Muscle layer of duodenum (tissue), 2 donors: Measurements from ENCODE around the gene TMA7.
"Not testable (repeated sequence)": the region's sequence is repeated elsewhere in the genome, so short reads cannot be mapped to it uniquely, and the experiment has no call there.

Experiments used
- H3K27ac ChIP-seq: one replicate; pipeline ENCODE4 v1.7.0; 2013; ENCODE audit warnings: mild to moderate bottlenecking, low read length
- H3K27me3 ChIP-seq: one replicate; pipeline ENCODE4 v1.7.0; 2013; ENCODE audit warnings: low read depth, mild to moderate bottlenecking, control low read depth, low read length
- H3K36me3 ChIP-seq, 2 donors: one replicate each; pipeline ENCODE4 v1.7.0; 2013; ENCODE audit warnings: low read length in 2 of 2, control low read depth in 1 of 2, mild to moderate bottlenecking in 1 of 2; ENCODE audit not compliant: insufficient read depth in 2 of 2, control insufficient read depth in 1 of 2
- H3K4me1 ChIP-seq, 2 donors: one replicate each; pipeline ENCODE4 v1.7.0; 2013; ENCODE audit warnings: low read length in 2 of 2, mild to moderate bottlenecking in 2 of 2, control low read depth in 1 of 2, moderate library complexity in 1 of 2; ENCODE audit not compliant: insufficient read depth in 2 of 2, control insufficient read depth in 1 of 2
- H3K4me3 ChIP-seq, 2 donors: one replicate each; pipeline ENCODE4 v1.7.0; 2013; ENCODE audit warnings: low read length in 2 of 2, low read depth in 1 of 2, mild to moderate bottlenecking in 1 of 2
- H3K9me3 ChIP-seq, 2 donors: one replicate each; pipeline ENCODE4 v1.7.0; 2013; ENCODE audit warnings: low read length in 2 of 2, control low read depth in 1 of 2, mild to moderate bottlenecking in 1 of 2; ENCODE audit not compliant: control insufficient read depth in 1 of 2
- donor health status: healthy.

Gene TMA7

GRCh38 chr3:48446425-48447193 lies 6.6 kb downstream of the TMA7 start, which contains the start of gene ATRIP:
ATRIP (plus strand) TSS chr3:48446737; CDS start chr3:48446846, 109 bp downstream.
- H3K4me3 ChIP-seq: peak within 1 kb of the TSS; percentile 86 to 95
- H3K9me3 ChIP-seq: no peaks in the 10 kb centered on the region
- H3K27ac ChIP-seq: peak within 1 kb of the TSS; percentile 83
- peaks cover 0 to 22% of the 10 kb centered on the region in 2 donors for H3K36me3 ChIP-seq
- H3K27me3 ChIP-seq: no peaks in the 10 kb centered on the region
- H3K4me1 ChIP-seq: peaks cover 15 to 26% of the 10 kb centered on the region in 2 donors

- Histone ChIP-seq H3K36me3 (peaks cover 23% of the 10 kb centered on the region in 2 donors), H3K4me3 (no peak overlapping the region), H3K27me3 (no peaks in the 10 kb centered on the region), H3K9me3 (no peaks in the 10 kb centered on the region), H3K27ac (no peak overlapping the region), H3K4me1 (peaks cover 9 to 12% of the 10 kb centered on the region in 2 donors)
These were observed 11.2 kb downstream of the TMA7 start for GRCh38 chr3:48451270-48451669.

- Histone ChIP-seq H3K4me1 (no peaks in the 10 kb centered on the region), H3K4me3 (no peak overlapping the region), H3K27ac (no peak overlapping the region), H3K36me3 (peaks cover 51 to 65% of the 10 kb centered on the region in 2 donors), H3K27me3 (no peaks in the 10 kb centered on the region), H3K9me3 (no peaks in the 10 kb centered on the region)
These were observed 16.4 kb downstream of the TMA7 start for GRCh38 chr3:48456456-48456855.

- Histone ChIP-seq H3K4me1 (no peaks in the 10 kb centered on the region), H3K27me3 (no peaks in the 10 kb centered on the region), H3K36me3 (peaks cover 40 to 60% of the 10 kb centered on the region in 2 donors), H3K4me3 (no peak overlapping the region), H3K9me3 (no peaks in the 10 kb centered on the region), H3K27ac (no peak overlapping the region)
These were observed 19.3 kb downstream of the TMA7 start for GRCh38 chr3:48459331-48459730.

- peaks cover 38 to 59% of the 10 kb centered on the region in 2 donors for H3K36me3 ChIP-seq
- no peaks in the 10 kb centered on the region for H3K27me3 ChIP-seq
- H3K4me1 ChIP-seq: peaks cover under 1 to 4% of the 10 kb centered on the region in 2 donors
- no peak overlapping the region for H3K4me3 ChIP-seq
- H3K27ac ChIP-seq: no peak overlapping the region
- no peaks in the 10 kb centered on the region for H3K9me3 ChIP-seq
These were observed 19.9 kb downstream of the TMA7 start for GRCh38 chr3:48459773-48460516.

GRCh38 chr3:48460517-48460902 lies 20.5 kb downstream of the TMA7 start:
- no peak overlapping the region for H3K4me3 ChIP-seq
- H3K27ac ChIP-seq: no peak overlapping the region
- H3K4me1 ChIP-seq: peaks cover 5 to 9% of the 10 kb centered on the region in 2 donors
- H3K36me3 ChIP-seq: peaks cover 33 to 54% of the 10 kb centered on the region in 2 donors
- H3K27me3 ChIP-seq: no peaks in the 10 kb centered on the region
- H3K9me3 ChIP-seq: no peaks in the 10 kb centered on the region

GRCh38 chr3:48461767-48462166 lies 21.7 kb downstream of the TMA7 start:
- H3K4me1 ChIP-seq: peaks cover 5 to 15% of the 10 kb centered on the region in 2 donors
- H3K27me3 ChIP-seq, H3K4me3 ChIP-seq, H3K27ac ChIP-seq, H3K9me3 ChIP-seq: not testable (repeated sequence)
- peaks cover 30 to 51% of the 10 kb centered on the region in 2 donors for H3K36me3 ChIP-seq

- Histone ChIP-seq H3K4me3 (no peak overlapping the region), H3K4me1 (peaks cover 22 to 34% of the 10 kb centered on the region in 2 donors), H3K36me3 (peaks cover 43 to 61% of the 10 kb centered on the region in 2 donors), H3K9me3 (no peaks in the 10 kb centered on the region), H3K27me3 (no peaks in the 10 kb centered on the region), H3K27ac (no peak overlapping the region)
These were observed 23.6 kb downstream of the TMA7 start for GRCh38 chr3:48463703-48464102.

- Histone ChIP-seq H3K36me3 (peaks cover 34 to 59% of the 10 kb centered on the region in 2 donors), H3K27me3 (no peaks in the 10 kb centered on the region), H3K9me3 (no peaks in the 10 kb centered on the region), H3K4me3 (no peak overlapping the region), H3K27ac (peak overlapping the region; percentile 99), H3K4me1 (peaks cover 22 to 45% of the 10 kb centered on the region in 2 donors)
These were observed 24.7 kb downstream of the TMA7 start for GRCh38 chr3:48464713-48465221.

- no peaks in the 10 kb centered on the region for H3K9me3 ChIP-seq
- peaks cover 32 to 55% of the 10 kb centered on the region in 2 donors for H3K36me3 ChIP-seq
- H3K27me3 ChIP-seq: no peaks in the 10 kb centered on the region
- peaks cover 26 to 49% of the 10 kb centered on the region in 2 donors for H3K4me1 ChIP-seq
- H3K27ac ChIP-seq: peak overlapping the region; percentile 99
- H3K4me3 ChIP-seq: no peak overlapping the region
These were observed 25.1 kb downstream of the TMA7 start for GRCh38 chr3:48465237-48465530.

GRCh38 chr3:48465531-48466378 lies 25.7 kb downstream of the TMA7 start:
- Histone ChIP-seq H3K9me3 (no peaks in the 10 kb centered on the region), H3K36me3 (peaks cover 27 to 49% of the 10 kb centered on the region in 2 donors), H3K27ac (peak overlapping the region; percentile 99), H3K4me1 (peaks cover 27 to 55% of the 10 kb centered on the region in 2 donors), H3K4me3 (peak overlapping the region; percentile 68 to 80), H3K27me3 (no peaks in the 10 kb centered on the region)
